Measurements from ENCODE around the gene FBXL16. TPM values are rescaled to one million over a fixed set of nuclear protein-coding genes. Genes with fewer than 3 reads are reported as not detected.

Gene FBXL16
- total and polyA plus RNA-seq, 9 of the 15 experiments (the other 6 are each of a cell fraction or from before 2014, with no cell fraction given), result 0.21 to 8.2 (median 1.7) TPM

DNA sequence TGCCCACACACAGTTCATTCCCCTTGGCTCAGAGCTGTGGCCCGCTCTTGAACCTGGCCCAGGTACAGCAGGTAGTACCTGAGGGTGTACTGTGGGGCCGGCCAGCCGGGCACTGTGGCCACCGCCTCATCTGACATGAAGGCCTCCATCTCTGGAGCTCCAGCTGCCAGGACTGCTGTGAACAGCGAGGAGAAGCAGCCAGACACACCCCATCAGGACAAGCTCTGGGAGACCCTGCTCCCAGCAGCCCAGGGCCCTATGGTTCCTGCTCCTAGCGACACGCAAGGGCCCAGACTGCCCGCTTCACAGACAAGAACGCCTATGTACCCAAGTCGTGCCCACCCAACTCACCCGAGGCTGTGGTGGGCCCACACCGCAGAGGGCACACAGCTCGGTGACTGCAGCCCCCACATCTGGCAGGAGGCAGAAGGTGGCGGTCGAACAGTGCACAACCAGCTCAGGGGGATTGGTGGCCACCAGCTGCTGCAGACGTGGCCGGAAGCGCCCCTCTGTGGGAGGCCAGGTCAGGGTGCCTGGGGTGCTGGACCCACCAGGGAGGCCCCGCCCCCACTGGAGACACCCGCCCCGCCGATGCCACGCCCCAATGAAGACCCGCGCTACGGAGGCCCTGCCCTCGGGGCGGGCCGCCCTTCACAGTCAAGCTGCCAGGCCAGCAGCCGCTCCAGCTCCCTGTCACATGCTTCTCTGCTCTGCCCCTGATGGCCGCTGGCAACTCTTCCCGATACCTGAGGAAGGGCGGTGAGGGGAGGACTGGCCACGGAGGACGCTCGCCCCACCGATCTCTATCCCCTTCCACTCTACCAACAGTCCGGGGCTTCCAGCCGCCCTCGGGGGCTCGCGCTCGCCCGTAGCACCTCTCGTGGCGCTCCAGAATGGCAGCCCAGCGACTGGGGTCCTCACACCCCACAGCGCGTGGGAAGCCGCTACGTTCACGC, 26.5 kb downstream of the FBXL16 start (continued):
- TF ChIP-seq BRCA1 (IDR thresholded peaks at IDR 0.05) (no peak), BRCA1 (CRISPR knock-in tag; IDR thresholded peaks at IDR 0.05) (no peak), GTF2A2 (tag; IDR thresholded peaks at IDR 0.05) (no peak), ZNF41 (CRISPR knock-in tag; conservative IDR thresholded peaks at IDR 0.05) (no peak), SUPT5H (IDR thresholded peaks at IDR 0.05) (peak; percentile 80), RBM22 (IDR thresholded peaks at IDR 0.05; ENCODE audit: low read depth, low read length, poor library complexity, severe bottlenecking) (no peak), IFI16 (CRISPR knock-in tag; IDR thresholded peaks at IDR 0.05) (no peak), MAFG (tag; conservative IDR thresholded peaks at IDR 0.05) (no peak), MXI1 (IDR thresholded peaks at IDR 0.05; ENCODE audit: low read depth, low read length) (no peak), ETS2 (tag; IDR thresholded peaks at IDR 0.05; ENCODE audit: borderline replicate concordance, poor library complexity, severe bottlenecking) (no peak), EHMT2 (IDR thresholded peaks at IDR 0.05) (no peak), SIN3B (IDR thresholded peaks at IDR 0.05; ENCODE audit: low read depth) (no peak), DNMT1 (IDR thresholded peaks at IDR 0.05) (no peak), PHB (CRISPR knock-in tag; IDR thresholded peaks at IDR 0.05) (no peak), SIRT6 (IDR thresholded peaks at IDR 0.05; ENCODE audit: low read depth, low read length) (no peak), CBX8 (IDR thresholded peaks at IDR 0.05; ENCODE audit: borderline replicate concordance, extremely low read depth, low read depth, low read length, poor library complexity, severe bottlenecking) (no peak)
- TF ChIP-seq, protein P1, sequence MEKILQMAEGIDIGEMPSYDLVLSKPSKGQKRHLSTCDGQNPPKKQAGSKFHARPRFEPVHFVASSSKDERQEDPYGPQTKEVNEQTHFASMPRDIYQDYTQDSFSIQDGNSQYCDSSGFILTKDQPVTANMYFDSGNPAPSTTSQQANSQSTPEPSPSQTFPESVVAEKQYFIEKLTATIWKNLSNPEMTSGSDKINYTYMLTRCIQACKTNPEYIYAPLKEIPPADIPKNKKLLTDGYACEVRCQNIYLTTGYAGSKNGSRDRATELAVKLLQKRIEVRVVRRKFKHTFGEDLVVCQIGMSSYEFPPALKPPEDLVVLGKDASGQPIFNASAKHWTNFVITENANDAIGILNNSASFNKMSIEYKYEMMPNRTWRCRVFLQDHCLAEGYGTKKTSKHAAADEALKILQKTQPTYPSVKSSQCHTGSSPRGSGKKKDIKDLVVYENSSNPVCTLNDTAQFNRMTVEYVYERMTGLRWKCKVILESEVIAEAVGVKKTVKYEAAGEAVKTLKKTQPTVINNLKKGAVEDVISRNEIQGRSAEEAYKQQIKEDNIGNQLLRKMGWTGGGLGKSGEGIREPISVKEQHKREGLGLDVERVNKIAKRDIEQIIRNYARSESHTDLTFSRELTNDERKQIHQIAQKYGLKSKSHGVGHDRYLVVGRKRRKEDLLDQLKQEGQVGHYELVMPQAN (IDR thresholded peaks at IDR 0.05; ENCODE audit: borderline replicate concordance), result peak; percentile 78
- TF ChIP-seq, protein P2, sequence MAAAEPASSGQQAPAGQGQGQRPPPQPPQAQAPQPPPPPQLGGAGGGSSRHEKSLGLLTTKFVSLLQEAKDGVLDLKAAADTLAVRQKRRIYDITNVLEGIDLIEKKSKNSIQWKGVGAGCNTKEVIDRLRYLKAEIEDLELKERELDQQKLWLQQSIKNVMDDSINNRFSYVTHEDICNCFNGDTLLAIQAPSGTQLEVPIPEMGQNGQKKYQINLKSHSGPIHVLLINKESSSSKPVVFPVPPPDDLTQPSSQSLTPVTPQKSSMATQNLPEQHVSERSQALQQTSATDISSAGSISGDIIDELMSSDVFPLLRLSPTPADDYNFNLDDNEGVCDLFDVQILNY (CRISPR knock-in tag; IDR thresholded peaks at IDR 0.05), result no peak
- TF ChIP-seq, protein P3, sequence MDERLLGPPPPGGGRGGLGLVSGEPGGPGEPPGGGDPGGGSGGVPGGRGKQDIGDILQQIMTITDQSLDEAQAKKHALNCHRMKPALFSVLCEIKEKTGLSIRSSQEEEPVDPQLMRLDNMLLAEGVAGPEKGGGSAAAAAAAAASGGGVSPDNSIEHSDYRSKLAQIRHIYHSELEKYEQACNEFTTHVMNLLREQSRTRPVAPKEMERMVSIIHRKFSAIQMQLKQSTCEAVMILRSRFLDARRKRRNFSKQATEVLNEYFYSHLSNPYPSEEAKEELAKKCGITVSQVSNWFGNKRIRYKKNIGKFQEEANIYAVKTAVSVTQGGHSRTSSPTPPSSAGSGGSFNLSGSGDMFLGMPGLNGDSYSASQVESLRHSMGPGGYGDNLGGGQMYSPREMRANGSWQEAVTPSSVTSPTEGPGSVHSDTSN (CRISPR knock-in tag; IDR thresholded peaks at IDR 0.05; ENCODE audit: low read depth), result no peak
- TF ChIP-seq, protein P3 (tag; conservative IDR thresholded peaks at IDR 0.05; ENCODE audit: low read depth), result no peak
- TF ChIP-seq, protein P4, sequence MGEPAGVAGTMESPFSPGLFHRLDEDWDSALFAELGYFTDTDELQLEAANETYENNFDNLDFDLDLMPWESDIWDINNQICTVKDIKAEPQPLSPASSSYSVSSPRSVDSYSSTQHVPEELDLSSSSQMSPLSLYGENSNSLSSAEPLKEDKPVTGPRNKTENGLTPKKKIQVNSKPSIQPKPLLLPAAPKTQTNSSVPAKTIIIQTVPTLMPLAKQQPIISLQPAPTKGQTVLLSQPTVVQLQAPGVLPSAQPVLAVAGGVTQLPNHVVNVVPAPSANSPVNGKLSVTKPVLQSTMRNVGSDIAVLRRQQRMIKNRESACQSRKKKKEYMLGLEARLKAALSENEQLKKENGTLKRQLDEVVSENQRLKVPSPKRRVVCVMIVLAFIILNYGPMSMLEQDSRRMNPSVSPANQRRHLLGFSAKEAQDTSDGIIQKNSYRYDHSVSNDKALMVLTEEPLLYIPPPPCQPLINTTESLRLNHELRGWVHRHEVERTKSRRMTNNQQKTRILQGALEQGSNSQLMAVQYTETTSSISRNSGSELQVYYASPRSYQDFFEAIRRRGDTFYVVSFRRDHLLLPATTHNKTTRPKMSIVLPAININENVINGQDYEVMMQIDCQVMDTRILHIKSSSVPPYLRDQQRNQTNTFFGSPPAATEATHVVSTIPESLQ (CRISPR knock-in tag; IDR thresholded peaks at IDR 0.05), result no peak

Data from K562 (cell line).